Body of pancreas (tissue), 4 donors: ENCODE measurements around the gene SLC17A2. TPM values are rescaled to one million over a fixed set of nuclear protein-coding genes. Genes with fewer than 3 reads are reported as not detected.

Source experiments
- ATAC-seq: fragments of 150-250 bp; one replicate; pipeline ENCODE4 v1.9.1; 2016
- DNase-seq, 4 donors: peaks; one replicate each; pipeline ENCODE4 v3.0.0-alpha.2; 2019
- H3K27ac ChIP-seq, 4 donors: fragments of 200-600 bp; sonication (generic); 1 replicate in 3 of 4; 2 replicates in 1 of 4; pipeline versions ENCODE4 v1.5.1 to v1.6.1; 2016 to 2019; ENCODE audit warnings: mild to moderate bottlenecking in 1 of 4, mixed read lengths in 1 of 4, moderate library complexity in 1 of 4
- H3K27me3 ChIP-seq, 2 donors: fragments of 200-600 bp; sonication (generic); one replicate each; pipeline ENCODE4 v1.6.0; 2016; ENCODE audit warnings: mild to moderate bottlenecking in 1 of 2
- H3K36me3 ChIP-seq, 2 donors: fragments of 200-600 bp; sonication (generic); replicated peaks in 1 of 2; 2 replicates each; pipeline ENCODE4 v1.5.1; 2016; ENCODE audit warnings: low read depth in 2 of 2; ENCODE audit not compliant: insufficient read depth in 1 of 2
- H3K4me1 ChIP-seq: fragments of 200-600 bp; sonication (generic); one replicate; pipeline ENCODE4 v1.6.0; 2016
- H3K4me3 ChIP-seq, 2 donors: fragments of 200-600 bp; sonication (generic); 1 replicate in 1 of 2; 2 replicates in 1 of 2; pipeline ENCODE4 v1.5.1; 2016 to 2019
- H3K9me3 ChIP-seq, 3 donors: fragments of 200-600 bp; sonication (generic); 1 replicate in 2 of 3; 2 replicates in 1 of 3; pipeline ENCODE4 v1.5.1; 2016
- POLR2A ChIP-seq, 3 donors: fragments of 450-650 bp; IDR thresholded peaks; one replicate each; pipeline ENCODE4 v1.6.1; 2016; ENCODE audit warnings: antibody characterized with exemption in 3 of 3, mild to moderate bottlenecking in 2 of 3
- WGBS, 2 donors: methylation state at CpG; one replicate each; pipeline ENCODE4 v1.1.5; 2017; 5-methylcytosine and 5-hydroxymethylcytosine counted together
- intact Hi-C: fragments of 100-400 bp; cut with DNase I; formaldehyde crosslinking; loops from one replicate; pipeline ENCODE4 v1.15.1; 2023
- total RNA-seq, 2 donors: library from RNA; depleted of rRNA; stranded (reverse); fragments of >200 nt; gene quantifications; one replicate each; pipeline ENCODE4 v1.1.0, GENCODE V29; 2016
- TF ChIP-seq, protein P1 (sequence below), 7 experiments: fragments of 450-650 bp in 4 of 7; fragments of 200-600 bp in 3 of 7; sonication (generic) in 3 of 7; IDR thresholded peaks; one replicate each; pipeline ENCODE4 v1.5.1; 2016 to 2019; ENCODE audit warnings: antibody characterized with exemption in 7 of 7

Gene SLC17A2
- total RNA-seq, 2 donors from 2014 or later, result not detected

DNA sequence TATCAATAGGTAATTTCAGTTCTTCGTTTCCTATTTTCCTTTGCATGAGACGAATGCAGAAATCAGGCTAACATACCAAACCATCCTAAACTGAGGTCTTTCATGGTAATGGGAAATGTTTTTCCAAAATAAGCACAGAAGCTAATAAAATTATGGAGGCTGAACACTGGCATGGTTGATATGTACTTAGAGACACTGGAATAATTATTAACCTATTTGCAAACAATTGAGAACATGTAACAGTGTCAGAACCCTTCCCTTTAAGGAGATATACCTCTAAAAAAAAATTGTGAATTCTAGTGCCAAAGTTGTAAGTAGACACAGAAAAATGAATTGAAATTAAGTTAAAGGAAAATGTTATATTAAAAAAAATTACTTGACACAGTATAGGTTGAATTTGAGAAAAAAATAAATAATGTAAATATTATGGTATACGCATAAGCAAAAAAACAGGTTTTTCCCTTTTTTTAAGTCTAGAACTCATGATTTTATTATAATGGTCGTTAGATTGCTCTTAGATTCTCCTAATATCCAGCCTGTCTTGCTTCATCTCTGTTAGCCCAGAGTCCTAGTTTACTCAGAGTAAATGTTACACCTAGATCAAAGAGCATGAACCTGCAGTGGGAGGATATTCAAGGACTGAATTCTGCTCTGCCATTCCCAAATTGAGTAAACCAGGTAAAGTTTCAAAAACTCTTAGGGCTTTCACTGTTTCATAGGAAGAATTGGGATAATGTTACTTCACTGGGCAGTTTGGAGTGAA lies 1.7 kb downstream of the SLC17A2 start:
- peaks cover 31% of the 10 kb centered on the region for H3K4me1 ChIP-seq
- TF ChIP-seq, protein P1, sequence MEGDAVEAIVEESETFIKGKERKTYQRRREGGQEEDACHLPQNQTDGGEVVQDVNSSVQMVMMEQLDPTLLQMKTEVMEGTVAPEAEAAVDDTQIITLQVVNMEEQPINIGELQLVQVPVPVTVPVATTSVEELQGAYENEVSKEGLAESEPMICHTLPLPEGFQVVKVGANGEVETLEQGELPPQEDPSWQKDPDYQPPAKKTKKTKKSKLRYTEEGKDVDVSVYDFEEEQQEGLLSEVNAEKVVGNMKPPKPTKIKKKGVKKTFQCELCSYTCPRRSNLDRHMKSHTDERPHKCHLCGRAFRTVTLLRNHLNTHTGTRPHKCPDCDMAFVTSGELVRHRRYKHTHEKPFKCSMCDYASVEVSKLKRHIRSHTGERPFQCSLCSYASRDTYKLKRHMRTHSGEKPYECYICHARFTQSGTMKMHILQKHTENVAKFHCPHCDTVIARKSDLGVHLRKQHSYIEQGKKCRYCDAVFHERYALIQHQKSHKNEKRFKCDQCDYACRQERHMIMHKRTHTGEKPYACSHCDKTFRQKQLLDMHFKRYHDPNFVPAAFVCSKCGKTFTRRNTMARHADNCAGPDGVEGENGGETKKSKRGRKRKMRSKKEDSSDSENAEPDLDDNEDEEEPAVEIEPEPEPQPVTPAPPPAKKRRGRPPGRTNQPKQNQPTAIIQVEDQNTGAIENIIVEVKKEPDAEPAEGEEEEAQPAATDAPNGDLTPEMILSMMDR (IDR thresholded peaks at IDR 0.05), result no peak
- no peaks in the 10 kb centered on the region for H3K36me3 ChIP-seq
- ATAC-seq (peak; percentile 67), DNase-seq (no peak)
- H3K27me3 ChIP-seq, result no peaks in the 10 kb centered on the region
- H3K4me3 ChIP-seq, result no peak overlapping the region
- no peaks in the 10 kb centered on the region for H3K9me3 ChIP-seq
- peak overlapping the region in 1 of 4 donors; percentile 58 for H3K27ac ChIP-seq
- intact Hi-C loops, result no loop called here
- 42 to 50% methylated on average over 4 of the region's 4 CpGs for WGBS, 2 donors

DNA sequence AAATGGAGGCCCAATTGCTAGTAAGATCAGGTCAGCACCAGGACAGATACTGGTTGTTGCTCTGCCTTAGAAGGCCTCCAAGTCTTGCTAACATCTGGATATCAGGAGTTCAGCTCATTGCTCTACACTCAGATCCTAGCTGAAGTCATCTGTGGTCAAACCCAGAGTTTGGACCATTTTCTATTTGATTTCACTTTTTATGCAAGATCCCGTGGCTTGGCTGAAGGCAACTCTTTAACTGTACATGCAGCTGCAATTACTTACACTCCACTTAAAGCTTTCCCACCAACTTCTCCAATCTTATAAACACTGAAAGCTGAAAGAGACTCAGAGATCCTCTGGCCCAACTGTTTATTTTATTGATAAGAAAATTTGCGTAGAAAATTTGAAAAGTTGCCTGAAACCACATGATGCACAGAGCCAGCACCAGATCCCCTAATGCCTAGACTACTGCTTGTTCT lies 2.7 kb downstream of the SLC17A2 start:
- peak in 2 of 4 donors; percentile 25 to 35 for DNase-seq
- peak overlapping the region in 3 of 4 donors; percentile 28 to 58 (median 30) for H3K27ac ChIP-seq

DNA sequence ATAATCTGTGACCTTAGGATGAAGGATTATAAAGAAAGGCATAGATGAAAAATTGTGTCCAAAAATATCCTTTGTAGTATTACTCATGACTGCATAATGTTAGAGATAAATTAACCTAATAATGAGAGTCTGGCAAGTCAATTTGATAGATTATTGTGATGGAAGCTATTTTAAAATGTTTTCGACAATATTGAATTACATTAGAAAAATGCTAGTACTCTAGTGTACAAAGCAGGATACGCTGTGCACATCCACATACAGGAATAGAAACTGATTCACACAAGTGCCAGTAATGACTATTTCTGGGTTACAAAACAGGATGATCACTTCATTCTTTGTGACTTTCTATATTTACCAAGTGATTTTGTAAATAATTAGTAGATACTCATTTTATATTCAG lies 3.3 kb downstream of the SLC17A2 start:
- intact Hi-C loops, result no loop called here
- no peak for ATAC-seq
- DNase-seq, result no peak
- Histone ChIP-seq H3K4me3 (no peak overlapping the region), H3K4me1 (peaks cover 31% of the 10 kb centered on the region), H3K27ac (peak overlapping the region in 1 of 4 donors; percentile 58), H3K36me3 (no peaks in the 10 kb centered on the region), H3K27me3 (no peaks in the 10 kb centered on the region), H3K9me3 (no peaks in the 10 kb centered on the region)
- WGBS, 2 donors, result 78 to 86% methylated on average over 2 of the region's 2 CpGs
- TF ChIP-seq, protein P1 (IDR thresholded peaks at IDR 0.05), result no peak
- TF ChIP-seq POLR2A (IDR thresholded peaks at IDR 0.05), result no peak

More for the DNA sequence above, 2.7 kb downstream of the SLC17A2 start:
- Histone ChIP-seq H3K9me3 (no peaks in the 10 kb centered on the region), H3K4me3 (no peak overlapping the region), H3K36me3 (no peaks in the 10 kb centered on the region), H3K27me3 (no peaks in the 10 kb centered on the region), H3K4me1 (peaks cover 31% of the 10 kb centered on the region)
- intact Hi-C loops, result no loop called here
- no peak for TF ChIP-seq POLR2A (IDR thresholded peaks at IDR 0.05)
- TF ChIP-seq, protein P1 (IDR thresholded peaks at IDR 0.05), result no peak
- ATAC-seq, result peak; percentile 68
- 18 to 24% methylated on average over 2 of the region's 2 CpGs for WGBS, 2 donors

DNA sequence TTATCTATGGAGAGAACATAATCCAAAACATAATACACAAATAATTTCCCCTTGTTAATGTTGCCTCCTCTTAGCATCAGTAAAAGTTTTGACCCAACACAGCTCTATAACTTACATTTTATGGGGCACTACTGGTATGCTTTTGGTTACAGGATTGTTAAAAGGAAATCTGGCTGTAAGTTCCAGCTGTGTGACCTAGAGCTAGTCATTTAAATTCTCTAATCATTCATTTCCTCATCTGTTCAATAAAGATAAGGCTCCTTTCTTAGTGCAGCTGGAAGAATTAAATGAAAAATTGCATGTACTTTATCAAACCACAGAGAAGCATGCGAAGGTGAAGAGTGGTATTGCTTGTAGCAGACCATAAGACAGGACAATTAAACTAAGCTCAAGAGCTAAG lies 4.6 kb downstream of the SLC17A2 start:
- Histone ChIP-seq H3K4me1 (peaks cover 20% of the 10 kb centered on the region), H3K36me3 (no peaks in the 10 kb centered on the region), H3K4me3 (no peak overlapping the region), H3K27ac (no peak overlapping the region), H3K27me3 (no peaks in the 10 kb centered on the region), H3K9me3 (no peaks in the 10 kb centered on the region)
- DNase-seq (no peak), ATAC-seq (no peak)
- TF ChIP-seq POLR2A (IDR thresholded peaks at IDR 0.05), result no peak
- TF ChIP-seq, protein P1 (IDR thresholded peaks at IDR 0.05), result no peak
- intact Hi-C loops, result no loop called here
- WGBS, 2 donors, result 26 to 39% methylated on average over 1 of the region's 1 CpG

DNA sequence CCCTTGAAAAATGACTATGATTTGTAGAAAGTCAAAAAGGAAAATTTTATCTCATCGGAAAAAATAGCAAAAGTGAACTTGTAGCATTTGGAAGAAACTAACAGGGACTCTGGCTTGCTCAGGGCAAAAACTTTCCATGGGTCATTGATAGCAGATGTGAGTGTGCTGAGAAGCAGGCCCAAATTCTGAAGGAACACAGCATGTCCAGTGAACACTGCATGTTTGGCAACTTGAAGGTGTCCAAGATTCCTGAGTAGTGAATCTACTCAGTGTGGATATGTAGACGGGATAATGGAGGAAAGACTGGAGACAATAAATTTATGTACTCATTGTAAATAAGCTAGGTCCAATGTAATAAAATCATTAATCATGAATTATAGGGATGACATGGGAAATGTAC lies 8.2 kb downstream of the SLC17A2 start:
- H3K27me3 ChIP-seq, result no peaks in the 10 kb centered on the region
- H3K4me3 ChIP-seq, result no peak overlapping the region
- WGBS, 2 donors, result 73 to 78% methylated on average over 2 of the region's 2 CpGs
- no peak overlapping the region for H3K27ac ChIP-seq
- ATAC-seq, result no peak
- H3K9me3 ChIP-seq, result no peaks in the 10 kb centered on the region
- no peaks in the 10 kb centered on the region for H3K36me3 ChIP-seq
- no peak for DNase-seq
- no peaks in the 10 kb centered on the region for H3K4me1 ChIP-seq
- TF ChIP-seq, protein P1 (IDR thresholded peaks at IDR 0.05), result no peak
- no peak for TF ChIP-seq POLR2A (IDR thresholded peaks at IDR 0.05)
- intact Hi-C loops, result no loop called here
